T47D (cell line): ENCODE data around the gene NSG2.

ENCODE experiments used
- DNase-seq, 2 experiments: peaks; one replicate each; pipeline versions ENCODE4 v3.0.0 to v3.0.0-alpha.2; 2011 to 2012; ENCODE audit warnings: low read depth in 1 of 2, low spot score in 1 of 2
- JUND ChIP-seq: IDR thresholded peaks from 2 replicates; pipeline ENCODE4 v1.6.1; 2012; ENCODE audit warnings: low read depth
- in situ Hi-C: cut with HindIII; loops from 2 replicates; pipeline ENCODE4 v1.10.0; 2016; ENCODE audit warnings: low sequenced_read_pairs, low pct_unique_long_range_greater_than_20kb

The NSG2 gene

DNA sequence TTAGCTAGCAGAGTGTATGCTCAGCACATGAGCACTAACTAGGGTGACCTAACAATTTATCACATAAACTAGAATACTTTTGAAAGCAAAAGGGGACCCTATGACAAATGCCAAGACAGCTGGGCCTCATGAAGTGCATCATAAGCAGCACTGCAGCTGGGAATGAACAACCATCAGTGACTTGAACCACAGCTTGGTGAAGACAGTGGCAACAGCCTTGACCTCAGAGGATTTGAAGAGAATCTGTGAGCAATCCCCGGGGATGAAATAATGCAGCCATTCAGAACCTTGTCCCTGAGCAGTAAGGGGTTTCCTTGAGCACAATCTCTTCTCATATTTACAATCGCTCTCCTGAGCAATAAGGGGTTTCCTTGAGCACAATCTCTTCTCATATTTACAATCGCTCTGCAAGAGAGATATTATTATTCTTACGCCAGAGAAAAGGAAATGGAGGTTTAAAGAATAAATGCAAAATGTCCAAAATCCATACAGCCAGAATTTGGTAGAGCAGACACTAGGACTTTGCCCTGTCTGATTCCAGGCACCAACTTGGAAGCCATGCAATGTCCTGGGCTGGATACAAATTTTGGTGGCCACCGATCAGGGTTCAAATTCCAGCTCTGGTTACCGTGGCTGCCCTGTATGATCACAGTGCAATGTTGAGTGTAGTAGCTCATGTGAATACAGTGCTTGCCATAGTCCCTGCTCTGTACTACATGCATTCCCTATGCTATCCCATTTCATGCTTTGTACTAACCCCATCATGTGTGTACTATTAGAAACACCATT lies 846 bp upstream of the NSG2 start:
- no peak for TF ChIP-seq JUND
- no peak for DNase-seq
- in situ Hi-C loops = no loop called here

DNA sequence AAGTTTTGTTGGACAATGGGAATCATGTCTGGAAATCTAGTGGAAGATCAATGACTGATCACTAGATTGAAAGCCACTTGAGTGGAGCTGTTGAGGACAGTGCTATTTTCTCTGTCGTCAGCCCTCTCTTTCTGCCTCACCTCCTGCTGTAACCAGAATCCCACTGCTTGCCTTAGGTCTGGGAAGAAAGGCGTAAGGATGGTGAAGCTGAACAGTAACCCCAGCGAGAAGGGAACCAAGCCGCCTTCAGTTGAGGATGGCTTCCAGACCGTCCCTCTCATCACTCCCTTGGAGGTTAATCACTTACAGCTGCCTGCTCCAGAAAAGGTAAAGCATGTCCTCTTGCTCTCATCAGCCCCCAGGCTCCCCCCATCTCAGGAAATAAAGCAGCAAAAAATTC lies 1.1 kb downstream of the NSG2 start:
- in situ Hi-C loops = no loop called here
- no peak for DNase-seq
- TF ChIP-seq JUND = no peak

DNA sequence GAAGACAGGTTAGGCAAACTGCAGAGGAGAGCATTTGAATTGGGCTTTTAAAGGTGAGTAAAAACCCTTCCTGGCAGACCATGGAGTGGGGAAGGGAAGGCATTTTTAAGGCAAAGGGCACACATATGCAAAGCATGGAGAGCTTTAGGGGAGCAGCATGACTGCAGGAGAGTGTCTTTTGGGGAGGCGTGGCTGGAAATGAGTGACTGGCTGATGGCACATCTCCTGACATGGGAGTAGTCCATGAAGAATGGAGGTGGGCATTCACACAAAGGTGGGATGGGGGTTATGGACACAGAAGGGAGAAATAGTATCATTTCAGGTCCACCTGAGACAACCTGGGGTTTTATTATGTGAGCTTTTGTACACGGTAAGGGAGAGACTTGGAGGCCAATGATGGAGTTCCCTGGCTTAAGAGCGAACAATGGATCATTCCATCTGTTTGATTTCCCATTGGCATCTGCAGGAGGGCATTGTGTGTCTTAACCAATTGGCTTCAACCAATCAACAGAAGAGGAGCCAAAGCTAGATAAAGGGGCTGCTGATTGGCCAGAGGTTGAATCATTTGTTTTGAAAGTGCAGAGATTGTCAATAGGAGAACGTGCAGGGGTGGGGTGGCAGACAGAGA lies 2.1 kb downstream of the NSG2 start:
- in situ Hi-C loops = no loop called here
- no peak for TF ChIP-seq JUND

DNA sequence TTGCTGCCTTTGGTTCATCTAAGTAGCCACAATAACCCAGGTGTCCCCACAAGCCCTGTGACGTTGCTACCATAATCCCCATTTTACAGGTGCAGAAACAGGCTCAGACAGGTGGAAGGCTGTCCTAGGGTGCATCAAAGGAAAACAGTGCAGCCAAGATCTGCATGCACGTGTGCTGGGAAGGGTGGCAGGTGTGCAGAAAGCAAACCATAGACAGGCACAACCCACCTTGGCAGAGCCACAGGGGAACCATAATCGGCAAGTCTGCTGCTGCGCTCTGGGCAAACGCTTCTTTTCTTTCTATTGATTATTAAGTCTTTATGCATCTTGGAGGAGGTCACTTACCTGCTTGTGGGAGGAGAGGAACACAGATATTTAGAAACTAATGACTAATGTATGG lies 7.1 kb downstream of the NSG2 start:
- in situ Hi-C loops = no loop called here
- TF ChIP-seq JUND = no peak
- DNase-seq = no peak

More for the DNA sequence above, 2.1 kb downstream of the NSG2 start:
- no peak for DNase-seq

DNA sequence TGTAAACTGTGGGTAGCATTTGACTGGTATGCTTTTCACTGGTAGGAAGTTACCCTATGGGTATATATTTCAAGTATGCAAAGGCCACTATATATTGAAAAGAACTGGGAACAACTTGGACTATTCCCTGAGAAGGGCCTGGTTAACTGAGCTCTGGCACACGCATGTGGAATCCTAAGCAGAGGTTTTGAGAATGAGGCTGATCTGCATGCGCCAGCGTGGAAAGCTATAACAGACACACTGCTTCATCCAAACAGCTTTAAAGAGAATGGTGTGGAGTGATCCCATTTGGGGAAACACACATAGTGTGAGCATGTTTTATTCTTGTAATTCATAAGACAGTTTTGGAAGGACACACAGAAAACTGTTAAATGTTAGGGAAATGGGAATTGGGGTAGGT lies 8.4 kb downstream of the NSG2 start:
- TF ChIP-seq JUND = no peak
- in situ Hi-C loops = no loop called here
- DNase-seq = no peak

DNA sequence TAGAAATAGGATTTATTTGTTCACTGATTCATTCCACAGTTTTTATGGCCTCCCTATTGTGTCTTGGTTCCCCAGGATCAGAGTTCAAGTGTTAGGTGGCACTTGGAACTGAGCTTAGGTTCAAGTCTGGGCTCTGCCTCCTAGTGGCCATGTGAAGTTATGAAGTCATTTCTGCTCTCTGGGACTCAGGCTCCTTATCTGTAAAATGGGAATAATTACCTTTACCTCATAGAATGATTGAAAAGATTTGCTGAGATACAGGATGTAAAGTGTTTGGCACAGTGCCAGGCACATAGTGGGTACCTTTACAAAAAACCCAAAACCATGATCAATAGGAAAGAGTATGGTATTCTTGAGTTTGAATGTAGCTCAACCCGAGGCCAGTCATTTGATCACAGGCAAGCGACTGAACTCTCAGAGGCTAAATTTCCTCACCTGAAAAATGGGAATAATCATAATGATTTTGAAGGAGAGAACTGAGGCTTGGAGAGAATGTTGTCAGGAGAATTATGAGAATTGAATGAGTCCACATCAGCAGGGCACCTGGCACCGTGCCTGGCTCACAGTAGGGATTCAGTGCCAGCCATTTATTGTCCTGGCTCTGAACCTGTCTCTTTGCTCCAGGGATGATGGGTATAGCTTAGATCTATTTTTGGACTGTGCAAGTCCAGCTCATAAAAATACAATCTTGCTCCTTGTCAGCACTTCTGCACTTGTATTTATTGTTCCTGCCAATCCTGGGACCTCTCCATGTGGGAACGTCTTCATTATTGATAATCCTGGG lies 10.8 kb downstream of the NSG2 start:
- DNase-seq = no peak
- in situ Hi-C loops = no loop called here

DNA sequence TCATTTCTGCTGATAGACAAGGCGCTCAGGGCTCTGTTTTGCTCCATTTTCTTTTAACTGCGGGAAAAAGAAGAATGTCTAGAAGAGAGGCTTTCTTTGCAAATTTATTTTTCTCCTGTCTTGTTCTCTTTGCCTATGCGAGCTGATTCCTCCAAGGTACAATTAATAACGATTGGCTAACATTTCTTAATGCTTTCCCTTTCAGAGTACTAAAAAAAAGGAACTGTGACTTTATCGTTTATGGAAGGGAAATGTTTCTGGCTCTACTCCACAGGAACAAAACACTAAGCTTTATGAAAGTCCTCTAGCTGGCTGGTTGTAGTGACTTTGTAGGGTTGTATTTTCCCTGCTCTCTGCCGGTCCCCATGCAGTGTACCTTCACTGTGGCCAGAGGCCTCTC lies 11.7 kb downstream of the NSG2 start:
- in situ Hi-C loops = no loop called here
- no peak for TF ChIP-seq JUND
- no peak for DNase-seq

More for the DNA sequence above, 10.8 kb downstream of the NSG2 start:
- TF ChIP-seq JUND = no peak

DNA sequence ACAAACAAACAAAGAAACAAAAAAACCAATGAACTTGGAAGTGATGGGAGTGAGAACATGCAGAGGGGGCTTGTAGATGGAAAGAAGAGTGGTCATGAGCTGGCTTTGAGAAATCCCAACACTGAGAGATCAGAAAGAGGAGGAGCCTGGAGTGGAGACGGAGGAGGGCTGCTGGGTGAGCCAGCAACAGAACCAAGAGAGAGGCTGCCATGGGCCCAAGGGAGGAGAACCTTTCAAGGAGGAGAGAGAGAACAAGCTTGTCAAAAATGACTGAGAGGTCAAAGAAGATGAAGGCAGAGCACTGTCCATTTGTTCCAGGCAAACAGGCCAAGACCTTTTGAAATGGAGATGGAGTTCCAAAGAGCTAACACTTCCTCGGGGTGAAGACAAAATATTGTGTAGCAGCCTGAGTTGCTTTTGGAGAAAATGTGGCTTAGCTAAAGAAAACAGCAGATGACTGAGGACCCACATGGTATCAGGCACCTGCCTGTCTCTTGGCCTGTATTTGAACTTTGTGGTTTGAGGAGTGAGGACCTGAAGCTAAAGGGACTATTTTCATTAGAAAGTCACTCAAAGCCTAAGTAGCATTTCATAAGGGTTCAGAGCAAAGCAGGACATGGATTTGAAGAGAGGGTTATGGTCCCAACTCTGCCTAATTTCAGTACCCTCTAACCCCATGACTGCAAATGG lies 13.1 kb downstream of the NSG2 start:
- no peak for DNase-seq
- TF ChIP-seq JUND = no peak
- in situ Hi-C loops = no loop called here

DNA sequence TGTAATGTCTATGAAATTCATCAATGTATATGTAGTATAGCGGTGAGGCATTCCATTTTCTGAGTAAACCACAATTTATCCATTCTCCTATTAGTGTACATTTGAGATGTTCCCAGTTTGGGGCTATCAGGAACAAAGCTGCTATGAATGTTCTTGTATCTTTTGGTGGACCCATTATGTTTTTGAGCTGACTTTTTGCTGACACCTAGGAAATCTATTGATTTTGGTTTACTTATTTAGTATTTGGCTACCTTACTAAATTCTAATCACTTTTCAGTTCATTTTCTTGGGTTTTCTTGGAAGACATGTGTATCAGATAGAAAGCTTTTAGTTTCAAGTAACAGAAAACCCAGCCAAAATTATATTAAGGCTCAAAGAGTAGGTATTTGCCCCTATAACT lies 13.7 kb downstream of the NSG2 start:
- DNase-seq = no peak
- no peak for TF ChIP-seq JUND
- in situ Hi-C loops = no loop called here

DNA sequence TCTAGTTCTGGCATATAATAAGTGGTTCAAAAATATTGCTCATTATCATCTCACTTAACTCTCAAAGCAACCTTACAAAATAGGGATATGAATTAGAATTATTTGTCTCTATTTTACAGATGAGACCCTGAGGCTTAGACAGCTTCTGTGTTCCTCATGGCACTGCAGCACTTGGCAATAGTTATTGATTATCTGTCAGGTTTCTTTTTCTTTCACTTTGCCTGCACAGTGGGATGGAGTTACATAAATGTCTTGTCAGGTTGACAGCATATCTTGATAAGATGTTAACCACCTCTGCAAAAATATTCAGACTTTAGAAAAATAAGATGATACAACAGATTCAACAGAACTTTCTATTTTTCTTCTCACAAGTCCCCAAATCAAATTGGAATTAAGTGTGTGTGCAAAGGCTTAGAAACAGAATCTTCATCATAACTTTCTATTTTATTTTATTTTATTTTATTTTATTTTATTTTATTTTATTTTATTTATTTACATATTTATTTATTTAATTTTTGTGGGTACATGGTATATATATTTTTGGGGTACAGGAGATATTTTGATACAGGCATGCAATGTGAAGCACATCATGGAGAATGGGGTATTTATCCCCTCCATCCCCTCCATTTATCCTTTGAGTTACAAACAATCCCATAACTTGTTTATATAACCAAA lies 17.7 kb downstream of the NSG2 start:
- TF ChIP-seq JUND = no peak
- in situ Hi-C loops = no loop called here
- no peak for DNase-seq

DNA sequence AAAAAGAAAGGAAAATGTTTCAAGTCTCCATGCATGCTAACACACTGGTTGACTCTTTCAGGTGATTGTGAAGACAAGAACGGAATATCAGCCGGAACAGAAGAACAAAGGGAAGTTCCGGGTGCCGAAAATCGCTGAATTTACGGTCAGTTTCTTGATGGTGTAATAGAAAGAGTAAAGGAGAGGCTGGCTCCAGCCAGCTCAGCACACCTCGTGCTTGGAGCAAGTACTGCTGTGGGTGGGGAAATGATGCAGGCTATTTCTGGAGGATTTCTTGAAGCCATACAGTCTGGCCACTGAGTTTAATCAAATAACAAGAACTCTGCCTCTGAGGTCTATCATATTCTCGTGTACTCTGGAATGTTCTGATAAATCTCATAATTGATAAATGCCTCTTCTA lies 18.7 kb downstream of the NSG2 start:
- in situ Hi-C loops = no loop called here
- no peak for TF ChIP-seq JUND
- DNase-seq = no peak
